GM21576 (cell line): Measurements from ENCODE around the gene DENND4C.
"Not testable (repeated sequence)": the region's sequence is repeated elsewhere in the genome, so short reads cannot be mapped to it uniquely, and the experiment has no call there.

Source experiments
- ATAC-seq: cut with Tn5 transposase; IDR thresholded peaks from one replicate; pipeline ENCODE4 v1.9.1; 2021; ENCODE audit warnings: mild to moderate bottlenecking, moderate library complexity; ENCODE audit not compliant: unreplicated experiment

Gene DENND4C

DNA sequence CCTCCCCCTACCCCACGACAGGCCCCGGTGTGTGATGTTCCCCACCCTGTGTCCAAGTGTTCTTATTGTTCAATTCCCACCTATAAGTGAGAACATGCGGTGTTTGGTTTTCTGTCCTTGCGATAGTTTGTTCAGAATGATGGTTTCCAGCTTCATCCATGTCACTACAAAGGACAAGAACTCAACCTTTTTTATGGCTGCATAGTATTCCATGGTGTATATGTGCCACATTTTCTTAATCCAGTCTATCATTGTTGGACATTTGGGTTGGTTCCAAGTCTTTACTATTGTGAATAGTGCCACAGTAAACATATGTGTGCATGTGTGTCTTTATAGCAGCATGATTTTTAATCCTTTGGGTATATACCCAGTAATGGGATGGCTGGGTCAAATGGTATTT is 35.1 kb downstream of the DENND4C start:
- ATAC-seq: not testable (repeated sequence)

DNA sequence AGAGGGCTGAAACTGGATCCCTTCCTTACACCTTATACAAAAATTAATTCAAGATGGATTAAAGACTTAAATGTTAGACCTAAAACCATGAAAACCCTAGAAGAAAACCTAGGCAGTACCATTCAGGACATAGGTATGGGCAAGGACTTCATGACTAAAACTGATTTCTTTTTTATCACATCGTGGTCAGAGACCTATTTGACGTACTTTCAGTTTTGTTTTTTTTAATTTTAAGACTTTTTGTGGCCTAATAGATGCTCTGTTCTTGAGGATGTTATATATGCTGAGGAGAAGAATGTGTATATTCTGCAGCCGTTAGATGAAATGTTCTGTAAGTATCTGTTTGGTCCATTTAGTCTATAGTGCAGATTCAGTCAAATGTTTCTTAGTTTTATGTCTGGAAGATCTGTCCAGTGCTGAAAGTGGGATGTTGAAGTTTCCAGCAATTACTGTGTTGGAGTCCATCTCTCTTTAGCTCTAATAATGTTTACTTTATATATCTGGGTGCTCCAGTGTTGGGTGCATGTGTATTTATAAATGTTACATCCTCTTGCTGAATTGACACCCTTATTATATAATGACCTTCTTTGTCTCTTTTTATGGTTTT is 36.4 kb downstream of the DENND4C start:
- not testable (repeated sequence) for ATAC-seq

DNA sequence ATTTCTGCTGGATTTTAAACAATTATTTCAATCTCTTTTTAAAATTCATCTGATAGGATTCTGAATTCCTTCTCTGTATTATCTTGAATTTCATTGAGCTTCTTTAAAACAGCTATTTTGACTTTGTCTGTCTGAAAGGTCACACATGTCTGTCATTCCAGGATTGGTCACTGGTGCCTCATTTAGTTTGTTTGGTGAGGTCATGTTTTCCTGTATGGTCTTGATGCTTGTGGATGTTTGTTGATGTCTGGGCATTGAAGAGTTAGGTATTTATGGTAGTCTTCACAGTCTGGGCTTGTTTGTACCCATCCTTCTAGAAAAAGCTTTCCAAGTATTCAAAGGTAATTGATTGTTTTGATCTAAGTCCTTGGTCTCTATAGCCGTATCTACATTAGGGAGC is 39.1 kb downstream of the DENND4C start:
- ATAC-seq: no peak

DNA sequence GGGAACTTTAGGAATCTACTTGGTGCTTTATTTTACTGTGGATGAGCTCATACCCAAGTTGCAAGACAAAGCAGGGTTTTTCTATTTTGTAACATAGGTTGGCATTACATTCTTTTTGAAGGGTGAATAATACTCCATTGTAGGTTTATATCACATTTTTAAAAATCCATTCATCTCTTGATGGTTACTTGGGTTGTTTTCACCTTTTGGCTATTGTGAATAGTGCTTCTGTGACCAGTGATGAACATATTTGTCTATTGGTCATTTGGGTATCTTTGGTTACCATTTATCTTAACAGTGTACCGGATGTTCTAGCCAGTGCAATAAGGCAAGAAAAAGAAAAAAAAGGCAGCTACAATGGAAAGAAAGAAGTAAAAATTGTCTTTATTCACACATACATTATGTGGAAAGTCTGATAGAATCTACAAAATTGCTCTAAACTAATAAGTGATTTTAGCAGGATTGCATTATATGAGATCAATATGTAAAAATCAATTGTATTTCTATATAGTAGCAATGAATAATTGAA is 40.0 kb downstream of the DENND4C start:
- ATAC-seq: no peak

DNA sequence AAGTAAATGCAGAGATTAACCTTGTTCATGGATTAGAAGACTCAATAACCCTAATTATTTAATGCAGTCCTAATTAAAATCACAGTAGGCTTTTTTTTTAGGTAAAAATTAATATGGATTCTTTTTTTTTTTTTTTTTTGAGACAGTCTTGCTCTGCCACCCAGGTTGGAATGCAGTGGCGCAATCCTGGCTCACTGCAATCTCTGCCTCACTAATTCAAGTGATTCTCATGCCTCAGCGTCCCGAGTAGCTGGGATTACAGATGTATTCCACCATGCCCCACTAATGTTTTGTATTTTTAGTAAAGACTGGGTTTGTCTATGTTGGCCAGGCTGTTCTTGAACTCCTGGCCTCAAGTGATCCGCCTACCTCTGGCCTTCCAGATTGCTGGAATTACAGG is 40.6 kb downstream of the DENND4C start:
- ATAC-seq: no peak

DNA sequence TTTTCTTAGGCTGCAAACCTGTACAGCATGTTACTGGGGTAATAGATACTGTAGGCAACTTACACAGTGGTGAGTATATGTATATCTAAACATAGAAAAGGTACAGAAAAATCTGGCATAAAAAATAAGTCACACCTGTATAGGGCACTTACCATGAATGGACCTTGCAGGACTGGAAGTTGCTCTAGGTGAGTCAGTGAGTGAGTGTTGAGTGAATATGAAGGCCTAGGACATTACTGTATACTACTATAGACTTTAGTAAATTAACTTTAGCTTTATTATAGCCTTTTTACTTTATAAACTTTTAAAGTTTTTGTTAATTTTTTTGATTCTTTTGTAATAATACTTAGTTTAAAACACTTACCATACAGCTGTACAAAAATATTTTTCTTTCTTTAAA is 51.3 kb downstream of the DENND4C start:
- no peak for ATAC-seq

DNA sequence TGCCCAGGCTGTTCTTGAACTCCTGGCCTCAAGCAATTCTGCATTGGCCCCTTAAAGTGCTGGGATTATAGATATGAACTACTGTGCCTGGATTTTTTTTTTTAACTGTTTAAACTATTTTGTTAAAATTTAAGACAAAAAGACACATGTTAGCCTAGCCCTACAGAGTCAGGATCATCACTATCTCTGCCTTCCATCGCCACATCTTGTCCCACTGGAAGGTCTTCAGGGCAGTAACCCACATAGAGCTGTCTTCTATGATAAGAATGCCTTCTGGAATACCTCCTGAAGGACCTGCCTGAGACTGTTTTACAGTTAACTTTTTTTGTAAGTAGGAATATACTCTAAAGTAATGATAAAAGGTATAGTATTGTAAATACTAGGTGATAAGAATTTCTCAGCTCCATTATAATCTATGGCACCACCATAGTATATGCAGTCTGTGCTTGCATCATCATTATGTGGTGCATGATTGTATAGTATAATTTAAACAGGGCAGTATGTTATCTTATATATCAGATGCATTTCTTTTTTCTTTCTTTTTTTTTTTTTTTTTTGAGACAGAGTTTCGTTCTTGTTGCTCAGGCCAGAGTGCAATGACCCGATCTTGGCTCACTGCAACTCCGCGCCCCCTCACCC is 52.7 kb downstream of the DENND4C start:
- no peak for ATAC-seq

DNA sequence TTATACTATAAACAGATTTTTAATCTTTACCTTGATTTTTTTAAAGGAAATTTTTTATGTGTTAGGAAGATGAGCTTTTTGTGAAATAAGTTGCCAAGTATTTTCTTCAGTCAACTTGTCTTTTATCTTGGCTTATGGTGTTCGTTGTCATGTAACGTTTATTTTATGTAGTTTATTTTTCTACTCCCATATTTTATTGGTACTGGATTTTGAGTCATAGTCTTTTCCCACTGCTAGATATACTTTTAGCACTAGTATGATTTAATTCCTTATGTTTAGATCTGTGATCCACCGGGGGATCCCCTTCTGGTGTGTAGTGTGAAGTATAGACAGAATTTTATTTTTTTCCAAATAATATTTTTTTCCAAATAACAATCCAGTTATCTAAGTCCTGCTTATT is 54.2 kb downstream of the DENND4C start:
- ATAC-seq: no peak

DNA sequence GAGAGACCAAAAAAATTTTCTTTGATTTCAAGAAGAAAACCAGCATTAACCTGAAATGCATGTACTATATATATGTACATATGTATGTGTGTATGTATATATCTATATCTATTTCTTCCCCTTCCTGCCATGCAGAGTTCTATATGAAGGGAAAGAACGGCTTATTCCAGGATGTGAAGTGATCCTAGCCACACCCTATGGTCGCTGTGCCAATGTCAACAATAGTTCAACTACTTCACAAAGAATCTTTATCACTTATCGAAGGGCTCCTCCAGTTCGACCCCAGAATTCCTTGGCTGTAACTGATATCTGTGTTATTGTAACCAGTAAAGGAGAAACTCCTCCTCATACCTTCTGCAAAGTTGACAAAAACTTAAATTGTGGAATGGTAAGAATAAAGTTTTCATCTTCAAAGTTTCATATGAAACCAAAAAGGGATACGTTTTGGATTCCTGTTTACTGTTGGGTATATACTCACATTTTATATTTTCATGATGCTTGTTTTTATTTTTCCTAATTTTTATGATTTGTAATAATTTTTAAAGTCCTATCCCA is 56.2 kb downstream of the DENND4C start:
- ATAC-seq: no peak

DNA sequence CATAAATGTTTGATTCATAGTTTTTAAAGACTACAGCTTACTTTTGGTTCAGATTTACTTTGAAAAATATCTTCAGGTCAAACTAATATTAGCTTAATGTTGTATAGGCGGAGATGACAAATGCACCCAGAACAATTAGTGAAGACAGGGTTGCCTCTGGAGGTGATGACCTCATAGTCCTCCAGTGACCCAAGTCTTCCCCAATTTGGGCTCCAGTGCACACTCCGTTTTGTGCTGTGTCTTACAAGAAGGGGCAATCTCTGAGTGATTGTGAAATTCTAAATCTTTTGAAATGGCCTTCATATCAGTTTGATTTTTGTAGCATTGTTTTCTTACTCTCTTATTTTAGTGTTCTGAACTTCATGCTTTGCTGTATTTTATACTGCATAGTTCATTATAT is 57.6 kb downstream of the DENND4C start:
- no peak for ATAC-seq

DNA sequence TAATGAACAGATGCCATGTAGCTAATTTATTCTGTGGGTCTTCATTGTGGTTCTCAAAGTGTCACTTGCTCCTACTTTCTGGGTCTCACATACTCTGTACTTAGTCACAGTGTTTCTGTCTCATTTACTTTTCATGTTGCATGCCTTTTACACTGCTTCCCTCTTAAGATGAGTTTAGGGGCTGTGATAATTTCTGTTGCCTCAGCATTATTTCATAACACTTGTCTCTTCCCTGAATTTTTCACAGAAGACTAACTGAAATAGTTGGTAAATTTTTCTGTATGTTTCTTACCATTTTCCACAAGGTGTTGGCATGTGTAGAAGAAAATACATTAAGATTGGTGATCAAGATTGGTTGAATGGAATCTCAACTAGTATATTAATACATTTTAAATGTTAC is 59.6 kb downstream of the DENND4C start:
- ATAC-seq: no peak

DNA sequence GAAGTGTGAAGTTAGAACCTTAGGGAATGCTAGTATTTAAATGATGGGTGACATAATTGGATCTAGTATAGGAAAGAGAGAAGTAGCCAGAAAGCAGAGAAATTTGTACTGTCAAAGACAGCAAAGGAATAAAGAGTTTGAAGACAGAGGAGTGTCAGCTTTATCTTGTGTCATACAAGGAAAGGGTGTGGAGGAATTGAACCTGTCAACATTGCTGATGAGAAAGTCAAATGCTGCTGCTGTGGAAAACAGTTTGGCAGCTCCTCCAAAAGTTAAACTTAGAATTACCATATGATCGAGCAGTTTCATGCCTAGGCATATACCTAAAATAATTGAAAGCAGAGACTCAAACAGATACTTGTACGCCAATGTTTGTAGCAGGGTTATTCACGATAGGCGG is 63.7 kb downstream of the DENND4C start:
- no peak for ATAC-seq

DNA sequence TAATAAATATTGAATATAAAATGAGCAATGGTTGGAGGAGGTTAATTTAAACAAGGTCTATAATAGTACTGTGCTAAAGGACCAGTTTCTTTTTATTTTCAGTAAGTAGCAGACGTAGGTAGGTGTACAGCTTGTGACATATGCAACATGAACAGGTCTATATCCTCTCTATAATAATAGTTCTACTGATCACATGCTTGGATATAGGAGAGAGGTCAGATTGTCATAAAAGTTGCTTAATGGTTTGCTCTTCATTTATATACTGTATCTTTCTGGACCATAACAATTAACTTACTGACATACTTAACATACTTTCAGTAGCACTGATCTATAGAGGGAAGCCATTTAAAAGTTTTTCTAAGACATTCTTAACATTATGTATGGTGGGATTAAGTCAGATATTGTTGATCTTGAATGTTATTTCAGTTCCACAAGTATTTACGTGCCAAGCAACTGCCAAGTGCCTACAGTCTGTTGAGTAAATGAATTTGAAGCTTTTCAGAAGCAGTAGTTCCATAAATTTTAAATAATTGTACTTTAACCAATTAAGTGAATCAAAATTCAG is 68.0 kb downstream of the DENND4C start:
- no peak for ATAC-seq

DNA sequence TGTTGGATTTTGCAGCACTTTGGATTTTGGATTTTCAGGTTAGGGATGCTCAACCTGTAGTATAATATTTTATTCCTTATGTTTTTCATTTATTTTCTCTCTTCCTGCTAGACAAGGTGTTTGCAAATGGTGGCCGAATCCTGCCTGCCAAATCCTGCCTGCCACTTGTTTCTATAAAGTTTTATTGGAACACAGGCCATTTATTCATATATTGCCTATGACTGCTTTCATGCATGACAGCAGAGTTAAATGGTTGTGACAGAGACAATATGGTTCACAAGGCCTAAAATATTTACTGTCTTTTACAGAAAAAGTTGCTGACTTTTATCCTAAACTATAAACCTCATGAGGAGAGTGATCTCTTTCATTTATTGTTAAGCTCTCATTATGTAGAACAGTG is 72.7 kb downstream of the DENND4C start:
- ATAC-seq: no peak

DNA sequence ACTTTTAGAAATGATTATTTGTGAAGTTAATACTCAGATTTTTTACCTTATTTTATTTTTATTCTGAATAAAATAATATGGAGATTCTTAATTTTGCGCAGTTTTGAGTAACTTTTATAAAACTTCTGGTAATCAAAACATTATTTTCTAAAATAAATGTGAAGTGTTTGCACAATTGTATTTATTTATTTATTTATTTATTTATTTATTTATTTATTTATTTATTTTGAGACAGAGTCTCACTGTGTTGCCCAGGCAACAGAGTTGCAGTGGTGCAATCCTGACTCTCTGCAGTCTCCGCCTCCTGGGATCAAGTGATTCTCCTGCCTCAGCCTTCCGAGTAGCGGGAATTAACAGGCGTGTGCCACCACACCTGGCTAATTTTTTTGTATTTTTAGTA is 76.1 kb downstream of the DENND4C start:
- ATAC-seq: no peak

DNA sequence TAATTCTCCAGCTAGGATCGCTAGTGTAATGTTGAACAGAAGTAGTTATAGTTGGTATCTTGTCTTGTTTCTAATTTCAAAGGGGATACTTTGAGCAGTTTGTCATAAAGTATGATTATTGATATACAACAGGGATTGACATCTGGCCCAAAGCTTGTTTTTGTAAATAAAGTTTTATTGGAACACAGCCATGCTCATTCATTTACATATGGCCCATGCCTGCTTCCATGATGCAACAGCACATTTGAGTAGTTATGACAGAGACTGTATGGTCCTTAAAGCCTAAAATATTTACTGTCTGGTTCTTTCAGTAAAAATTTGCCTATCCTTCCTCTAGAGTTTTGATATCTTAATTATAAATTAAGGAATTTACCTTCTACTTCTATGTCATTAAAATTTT is 79.8 kb downstream of the DENND4C start:
- no peak for ATAC-seq

DNA sequence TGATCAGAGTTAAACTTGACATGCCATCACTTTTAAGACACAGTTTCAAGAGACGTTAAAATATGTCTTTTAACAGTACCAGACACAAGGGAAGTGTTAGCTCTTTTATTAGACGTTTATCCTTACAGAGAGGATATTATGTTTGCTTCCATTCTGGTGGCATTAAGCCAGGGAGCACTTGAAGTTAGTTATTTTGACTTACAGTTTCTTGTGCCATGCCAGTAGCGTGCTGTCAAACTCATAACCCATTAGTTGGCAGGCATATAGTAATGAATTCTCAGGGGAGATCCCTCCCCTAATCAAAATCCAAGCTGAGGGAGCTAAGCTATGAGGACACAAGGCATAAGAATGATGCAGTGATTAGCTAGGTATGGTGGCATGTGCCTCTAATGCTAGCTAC is 83.1 kb downstream of the DENND4C start:
- no peak for ATAC-seq

DNA sequence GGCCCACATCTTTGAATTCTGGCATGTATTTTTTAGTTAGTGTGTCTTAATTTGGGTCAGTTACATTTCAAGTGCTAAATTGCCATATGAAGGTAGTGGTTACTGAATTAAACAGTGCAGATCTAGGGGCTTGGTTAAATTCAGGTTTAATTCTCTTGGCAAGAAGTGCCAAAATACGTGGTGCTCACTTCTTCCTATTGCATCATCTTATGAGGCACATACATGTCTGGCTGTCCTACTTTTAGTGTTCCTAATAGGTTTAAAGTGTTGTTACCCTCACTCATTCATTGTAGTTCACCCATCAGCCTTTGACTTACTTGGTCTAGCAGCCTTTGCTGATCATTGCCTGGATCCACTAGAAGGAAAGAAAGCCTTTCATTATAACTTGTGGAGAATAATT is 90.0 kb downstream of the DENND4C start:
- no peak for ATAC-seq

DNA sequence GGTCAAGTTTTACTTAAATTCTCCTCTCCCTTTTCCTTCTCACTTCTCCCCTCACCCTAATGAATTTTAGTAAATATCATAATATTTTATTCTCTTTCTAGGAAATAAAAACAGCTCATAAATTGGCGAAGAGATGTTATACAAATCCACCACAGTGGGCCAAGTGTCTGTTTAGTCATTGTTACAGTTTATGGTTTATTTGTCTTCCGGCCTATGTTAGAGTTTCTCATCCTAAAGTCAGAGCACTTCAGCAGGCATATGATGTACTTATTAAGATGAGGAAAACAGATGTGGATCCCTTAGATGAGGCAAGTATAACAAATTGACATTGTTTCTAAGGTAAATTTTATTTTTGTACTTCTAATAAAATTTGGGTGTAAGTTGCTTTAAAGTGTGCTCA is 101.4 kb downstream of the DENND4C start:
- ATAC-seq: no peak

DNA sequence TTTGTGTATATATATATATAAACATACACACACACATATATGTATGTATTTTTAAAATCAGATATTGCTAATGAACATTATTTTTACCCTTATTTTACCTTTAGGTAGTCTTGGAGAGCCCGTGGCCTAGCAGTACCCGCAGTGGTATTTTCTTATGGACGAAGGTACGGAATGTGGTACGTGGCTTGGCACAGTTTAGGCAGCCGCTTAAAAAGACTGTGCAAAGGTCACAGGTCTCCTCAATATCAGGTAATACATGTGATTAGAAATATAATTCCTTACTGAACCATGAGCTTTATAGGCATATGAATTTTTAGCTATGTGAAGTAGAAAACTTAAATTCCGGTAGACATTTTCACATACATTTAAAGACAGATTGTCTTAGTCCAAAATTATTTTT is 105.7 kb downstream of the DENND4C start:
- no peak for ATAC-seq

DNA sequence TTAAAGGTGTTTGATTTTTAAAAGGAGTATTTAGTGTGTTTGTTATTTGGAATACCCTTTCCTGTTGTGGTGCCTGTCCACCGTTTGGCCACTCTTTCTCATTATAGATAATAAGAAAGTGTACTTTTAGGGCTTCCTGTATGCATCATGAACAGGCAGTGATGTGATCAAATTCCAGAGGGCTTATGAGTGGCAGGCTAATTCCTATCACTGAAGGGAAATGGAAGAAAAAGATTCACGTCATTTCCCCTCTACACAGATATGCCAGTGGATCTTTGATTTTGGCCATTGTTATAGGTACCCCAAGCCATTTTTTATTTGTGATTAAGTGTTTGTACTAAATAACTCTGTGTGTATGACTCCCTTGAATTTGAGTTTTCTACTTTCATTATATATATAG is 112.5 kb downstream of the DENND4C start:
- no peak for ATAC-seq

DNA sequence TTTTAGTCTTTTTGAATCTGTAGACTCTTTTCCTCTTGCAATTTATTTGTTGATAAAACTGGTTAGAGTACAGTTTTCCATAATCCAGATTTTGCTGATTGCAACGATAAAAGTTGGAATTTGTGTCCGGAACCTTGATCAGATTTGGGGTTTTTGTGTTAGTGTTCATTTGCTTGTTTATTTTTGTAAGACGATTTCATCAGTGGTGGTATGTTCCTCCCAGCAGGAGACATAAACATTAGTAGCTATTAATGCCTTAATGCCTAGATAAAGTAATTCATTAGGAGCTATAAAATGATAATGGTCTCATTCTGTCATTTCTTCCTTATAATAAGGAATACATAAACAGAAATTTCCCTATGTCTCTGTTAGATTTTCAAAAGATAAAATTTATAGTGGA is 128.2 kb downstream of the DENND4C start:
- ATAC-seq: no peak
